Measurements from ENCODE around the gene KRTAP13-3.

The KRTAP13-3 gene

GRCh38 chr21:30382201-30382600, 43.5 kb downstream of the KRTAP13-3 start:
- Histone ChIP-seq H3K9ac (ENCODE audit: low read depth, low read length) (no peak overlapping the region), H3K27me3 (ENCODE audit: insufficient read depth, low read length, poor library complexity) (no peaks in the 10 kb centered on the region), H3K4me2 (ENCODE audit: insufficient read depth, low read length) (no peak overlapping the region), H2AFZ (ENCODE audit: low read depth, low read length) (no peak overlapping the region), H3K79me2 (ENCODE audit: insufficient read depth, low read length) (no peaks in the 10 kb centered on the region), H3K4me3 (ENCODE audit: low read depth in 1 of 2, low read length in 2 of 2) (no peak overlapping the region), H3K4me1 (ENCODE audit: insufficient read depth, low read length) (no peaks in the 10 kb centered on the region), H3K9me3 (ENCODE audit: insufficient read depth, low read length, severe bottlenecking) (no peaks in the 10 kb centered on the region), H3K27ac (ENCODE audit: low read length) (no peak overlapping the region), H4K20me1 (ENCODE audit: insufficient read depth, low read length) (no peaks in the 10 kb centered on the region), H3K36me3 (ENCODE audit: insufficient read depth, low read length) (no peaks in the 10 kb centered on the region)
- TF ChIP-seq, protein P1, sequence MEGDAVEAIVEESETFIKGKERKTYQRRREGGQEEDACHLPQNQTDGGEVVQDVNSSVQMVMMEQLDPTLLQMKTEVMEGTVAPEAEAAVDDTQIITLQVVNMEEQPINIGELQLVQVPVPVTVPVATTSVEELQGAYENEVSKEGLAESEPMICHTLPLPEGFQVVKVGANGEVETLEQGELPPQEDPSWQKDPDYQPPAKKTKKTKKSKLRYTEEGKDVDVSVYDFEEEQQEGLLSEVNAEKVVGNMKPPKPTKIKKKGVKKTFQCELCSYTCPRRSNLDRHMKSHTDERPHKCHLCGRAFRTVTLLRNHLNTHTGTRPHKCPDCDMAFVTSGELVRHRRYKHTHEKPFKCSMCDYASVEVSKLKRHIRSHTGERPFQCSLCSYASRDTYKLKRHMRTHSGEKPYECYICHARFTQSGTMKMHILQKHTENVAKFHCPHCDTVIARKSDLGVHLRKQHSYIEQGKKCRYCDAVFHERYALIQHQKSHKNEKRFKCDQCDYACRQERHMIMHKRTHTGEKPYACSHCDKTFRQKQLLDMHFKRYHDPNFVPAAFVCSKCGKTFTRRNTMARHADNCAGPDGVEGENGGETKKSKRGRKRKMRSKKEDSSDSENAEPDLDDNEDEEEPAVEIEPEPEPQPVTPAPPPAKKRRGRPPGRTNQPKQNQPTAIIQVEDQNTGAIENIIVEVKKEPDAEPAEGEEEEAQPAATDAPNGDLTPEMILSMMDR (IDR thresholded peaks at IDR 0.05; ENCODE audit: borderline replicate concordance, extremely low read depth, low read length, poor library complexity, severe bottlenecking) = no peak
- no peak for TF ChIP-seq EZH2 (IDR thresholded peaks at IDR 0.05; ENCODE audit: borderline replicate concordance, low read depth, low read length, severe bottlenecking)
- no peak for ATAC-seq (ENCODE audit: insufficient read depth, low read depth)
- DNase-seq = no peak

Data from DND-41 (cell line).